GM12891 (cell line): Measurements from ENCODE around the gene GJC3.

Experiments used
- PAX5 ChIP-seq: IDR thresholded peaks from 2 replicates; pipeline ENCODE4 v1.6.1; 2011; ENCODE audit warnings: low read length, moderate library complexity, mild to moderate bottlenecking; ENCODE audit not compliant: insufficient read depth, severe bottlenecking
- POLR2A ChIP-seq: IDR thresholded peaks from 2 replicates; pipeline ENCODE4 v1.6.1; 2011; ENCODE audit warnings: low read depth, low read length, control low read depth
- POLR2AphosphoS5 ChIP-seq: IDR thresholded peaks from 2 replicates; pipeline ENCODE4 v1.6.1; 2011; ENCODE audit warnings: low read depth, low read length, control low read depth
- POU2F2 ChIP-seq: IDR thresholded peaks from 2 replicates; pipeline ENCODE4 v1.6.1; 2011; ENCODE audit warnings: low read depth, mild to moderate bottlenecking, control low read depth, low read length, moderate library complexity
- SPI1 ChIP-seq: IDR thresholded peaks from 2 replicates; pipeline ENCODE4 v1.6.1; 2011; ENCODE audit warnings: low read depth, low read length, control low read depth
- TAF1 ChIP-seq: IDR thresholded peaks from 2 replicates; pipeline ENCODE4 v1.6.1; 2011; ENCODE audit warnings: low read depth, low read length, control low read depth

- TF ChIP-seq POLR2A (no peak), POLR2AphosphoS5 (no peak), SPI1 (no peak), TAF1 (no peak), POU2F2 (no peak), PAX5 (no peak)
Observed at GRCh38 chr7:99953649-99954048, 24.2 kb upstream of the GJC3 start.
